B cell (primary cell): ENCODE measurements around the gene SMARCE1.

ENCODE experiments used
- EZH2 ChIP-seq: IDR thresholded peaks from 2 replicates; pipeline ENCODE4 v1.6.1; 2012; ENCODE audit warnings: borderline replicate concordance, low read depth, mild to moderate bottlenecking, moderate library complexity, low read length; ENCODE audit not compliant: insufficient read depth, poor library complexity, severe bottlenecking
- TF ChIP-seq, protein P1 (sequence below): fragments of 200-600 bp; IDR thresholded peaks from one replicate; pipeline ENCODE4 v1.8.0; 2022; ENCODE audit warnings: antibody characterized with exemption, mild to moderate bottlenecking

DNA sequence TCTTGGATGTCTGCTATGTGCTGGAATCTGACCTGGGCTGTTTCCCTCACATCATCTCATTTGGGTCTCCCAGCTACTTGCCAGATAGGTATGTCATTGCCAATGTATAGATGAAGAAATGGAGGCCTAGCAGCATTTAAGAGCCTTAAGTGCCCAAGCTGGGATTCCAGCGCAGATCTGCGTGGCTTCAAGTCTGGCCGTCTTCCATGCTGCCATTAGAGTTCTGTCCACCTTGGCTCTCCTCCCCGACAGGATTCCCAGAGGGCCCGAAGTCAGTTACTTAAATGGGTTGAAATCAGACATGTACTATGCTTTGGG is 49.4 kb downstream of the SMARCE1 start:
- TF ChIP-seq EZH2, result no peak
- TF ChIP-seq, protein P1, sequence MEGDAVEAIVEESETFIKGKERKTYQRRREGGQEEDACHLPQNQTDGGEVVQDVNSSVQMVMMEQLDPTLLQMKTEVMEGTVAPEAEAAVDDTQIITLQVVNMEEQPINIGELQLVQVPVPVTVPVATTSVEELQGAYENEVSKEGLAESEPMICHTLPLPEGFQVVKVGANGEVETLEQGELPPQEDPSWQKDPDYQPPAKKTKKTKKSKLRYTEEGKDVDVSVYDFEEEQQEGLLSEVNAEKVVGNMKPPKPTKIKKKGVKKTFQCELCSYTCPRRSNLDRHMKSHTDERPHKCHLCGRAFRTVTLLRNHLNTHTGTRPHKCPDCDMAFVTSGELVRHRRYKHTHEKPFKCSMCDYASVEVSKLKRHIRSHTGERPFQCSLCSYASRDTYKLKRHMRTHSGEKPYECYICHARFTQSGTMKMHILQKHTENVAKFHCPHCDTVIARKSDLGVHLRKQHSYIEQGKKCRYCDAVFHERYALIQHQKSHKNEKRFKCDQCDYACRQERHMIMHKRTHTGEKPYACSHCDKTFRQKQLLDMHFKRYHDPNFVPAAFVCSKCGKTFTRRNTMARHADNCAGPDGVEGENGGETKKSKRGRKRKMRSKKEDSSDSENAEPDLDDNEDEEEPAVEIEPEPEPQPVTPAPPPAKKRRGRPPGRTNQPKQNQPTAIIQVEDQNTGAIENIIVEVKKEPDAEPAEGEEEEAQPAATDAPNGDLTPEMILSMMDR, result no peak
